Sigmoid colon (tissue), 4 donors: Measurements from ENCODE around the gene AKAP7.

ENCODE experiments used
- CTCF ChIP-seq, 4 experiments: fragments of 450-650 bp in 3 of 4; fragments of 200-600 bp in 1 of 4; IDR thresholded peaks; one replicate each; pipeline ENCODE4 v1.5.1; 2016 to 2019; ENCODE audit warnings: antibody characterized with exemption in 4 of 4, mild to moderate bottlenecking in 3 of 4, moderate library complexity in 2 of 4
- EP300 ChIP-seq, 4 donors: sonication (generic); formaldehyde crosslinking; IDR thresholded peaks; one replicate each; pipeline ENCODE4 v1.6.1; 2017; ENCODE audit warnings: antibody characterized with exemption in 4 of 4
- POLR2A ChIP-seq, 2 donors: fragments of 450-650 bp; IDR thresholded peaks; one replicate each; pipeline ENCODE4 v1.6.1; 2016; ENCODE audit warnings: antibody characterized with exemption in 2 of 2, mild to moderate bottlenecking in 2 of 2, moderate library complexity in 2 of 2
- POLR2AphosphoS5 ChIP-seq, 4 donors: sonication (generic); formaldehyde crosslinking; IDR thresholded peaks; one replicate each; pipeline ENCODE4 v1.6.1; 2017; ENCODE audit warnings: antibody characterized with exemption in 4 of 4

- TF ChIP-seq CTCF (IDR thresholded peaks at IDR 0.05) (no peak), POLR2A (IDR thresholded peaks at IDR 0.05) (no peak), POLR2AphosphoS5 (IDR thresholded peaks at IDR 0.05) (no peak), EP300 (IDR thresholded peaks at IDR 0.05) (no peak)
Observed at GRCh38 chr6:131122516-131122915, 12.8 kb upstream of the AKAP7 start.
